ENCODE measurements around the gene RGSL1. TPM values are rescaled to one million over a fixed set of nuclear protein-coding genes. Genes with fewer than 3 reads are reported as not detected.

Gene RGSL1
- total RNA-seq, 1 donor from 2014 or later, result not detected

GRCh38 chr1:182601416-182601786, 151.5 kb downstream of the RGSL1 start:
- H3K27me3 ChIP-seq, result no peaks in the 10 kb centered on the region
- DNase-seq (ENCODE audit: extremely low spot score in 2 of 2), result no peak
- no peaks in the 10 kb centered on the region for H3K9me3 ChIP-seq
- H3K36me3 ChIP-seq, result no peaks in the 10 kb centered on the region
- no peak overlapping the region for H3K27ac ChIP-seq
- peaks cover 19% of the 10 kb centered on the region for H3K4me1 ChIP-seq
- intact Hi-C loops (cut with DNase I), result loop anchor here (2.0 kb wide), 1 partner anchor 181 kb away; no protein-coding TSS in a partner anchor
- H3K4me3 ChIP-seq, result peak overlapping the region in 1 of 2 donors; percentile 22
- TF ChIP-seq POLR2AphosphoS5 (IDR thresholded peaks at IDR 0.05; ENCODE audit: insufficient read depth in 1 of 2, low read depth in 1 of 2) (peak in 1 of 2 donors; percentile 32), POLR2A (IDR thresholded peaks at IDR 0.05) (no peak)
- TF ChIP-seq, protein P1, sequence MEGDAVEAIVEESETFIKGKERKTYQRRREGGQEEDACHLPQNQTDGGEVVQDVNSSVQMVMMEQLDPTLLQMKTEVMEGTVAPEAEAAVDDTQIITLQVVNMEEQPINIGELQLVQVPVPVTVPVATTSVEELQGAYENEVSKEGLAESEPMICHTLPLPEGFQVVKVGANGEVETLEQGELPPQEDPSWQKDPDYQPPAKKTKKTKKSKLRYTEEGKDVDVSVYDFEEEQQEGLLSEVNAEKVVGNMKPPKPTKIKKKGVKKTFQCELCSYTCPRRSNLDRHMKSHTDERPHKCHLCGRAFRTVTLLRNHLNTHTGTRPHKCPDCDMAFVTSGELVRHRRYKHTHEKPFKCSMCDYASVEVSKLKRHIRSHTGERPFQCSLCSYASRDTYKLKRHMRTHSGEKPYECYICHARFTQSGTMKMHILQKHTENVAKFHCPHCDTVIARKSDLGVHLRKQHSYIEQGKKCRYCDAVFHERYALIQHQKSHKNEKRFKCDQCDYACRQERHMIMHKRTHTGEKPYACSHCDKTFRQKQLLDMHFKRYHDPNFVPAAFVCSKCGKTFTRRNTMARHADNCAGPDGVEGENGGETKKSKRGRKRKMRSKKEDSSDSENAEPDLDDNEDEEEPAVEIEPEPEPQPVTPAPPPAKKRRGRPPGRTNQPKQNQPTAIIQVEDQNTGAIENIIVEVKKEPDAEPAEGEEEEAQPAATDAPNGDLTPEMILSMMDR (IDR thresholded peaks at IDR 0.05), result peak; percentile 74 to 96 (median 90)

- Histone ChIP-seq H3K27ac (no peak overlapping the region), H3K36me3 (no peaks in the 10 kb centered on the region), H3K4me1 (peaks cover 19% of the 10 kb centered on the region), H3K4me3 (peak overlapping the region in 1 of 2 donors; percentile 22), H3K27me3 (no peaks in the 10 kb centered on the region), H3K9me3 (no peaks in the 10 kb centered on the region)
- TF ChIP-seq POLR2AphosphoS5 (IDR thresholded peaks at IDR 0.05; ENCODE audit: insufficient read depth in 1 of 2, low read depth in 1 of 2), result no peak
- no peak for TF ChIP-seq POLR2A (IDR thresholded peaks at IDR 0.05)
- DNase-seq (ENCODE audit: extremely low spot score in 2 of 2), result no peak
- intact Hi-C loops (cut with DNase I), result loop anchor here (2.0 kb wide), 1 partner anchor 181 kb away; no protein-coding TSS in a partner anchor
Measured at GRCh38 chr1:182601913-182602312, 152.0 kb downstream of the RGSL1 start.

GRCh38 chr1:182602935-182603645, 153.1 kb downstream of the RGSL1 start:
- TF ChIP-seq POLR2AphosphoS5 (IDR thresholded peaks at IDR 0.05; ENCODE audit: insufficient read depth in 1 of 2, low read depth in 1 of 2) (no peak), POLR2A (IDR thresholded peaks at IDR 0.05) (no peak)
- TF ChIP-seq, protein P1 (IDR thresholded peaks at IDR 0.05), result no peak
- peak overlapping the region; percentile 44 to 56 for H3K4me3 ChIP-seq
- H3K27me3 ChIP-seq, result no peaks in the 10 kb centered on the region
- intact Hi-C loops (cut with DNase I), result no loop called here
- H3K9me3 ChIP-seq, result no peaks in the 10 kb centered on the region
- H3K4me1 ChIP-seq, result peaks cover 19% of the 10 kb centered on the region
- H3K27ac ChIP-seq, result peak overlapping the region; percentile 57
- no peak for DNase-seq (ENCODE audit: extremely low spot score in 2 of 2)
- H3K36me3 ChIP-seq, result no peaks in the 10 kb centered on the region

- TF ChIP-seq, protein P1 (IDR thresholded peaks at IDR 0.05), result no peak
- TF ChIP-seq POLR2A (IDR thresholded peaks at IDR 0.05) (no peak), POLR2AphosphoS5 (IDR thresholded peaks at IDR 0.05; ENCODE audit: insufficient read depth in 1 of 2, low read depth in 1 of 2) (no peak)
- Histone ChIP-seq H3K27me3 (no peaks in the 10 kb centered on the region), H3K9me3 (no peaks in the 10 kb centered on the region), H3K36me3 (no peaks in the 10 kb centered on the region), H3K4me3 (peak overlapping the region; percentile 44 to 56), H3K27ac (peak overlapping the region; percentile 57), H3K4me1 (peaks cover 19% of the 10 kb centered on the region)
- DNase-seq (ENCODE audit: extremely low spot score in 2 of 2), result no peak
- intact Hi-C loops (cut with DNase I), result no loop called here
Measured at GRCh38 chr1:182603646-182604174, 153.8 kb downstream of the RGSL1 start.

DNA sequence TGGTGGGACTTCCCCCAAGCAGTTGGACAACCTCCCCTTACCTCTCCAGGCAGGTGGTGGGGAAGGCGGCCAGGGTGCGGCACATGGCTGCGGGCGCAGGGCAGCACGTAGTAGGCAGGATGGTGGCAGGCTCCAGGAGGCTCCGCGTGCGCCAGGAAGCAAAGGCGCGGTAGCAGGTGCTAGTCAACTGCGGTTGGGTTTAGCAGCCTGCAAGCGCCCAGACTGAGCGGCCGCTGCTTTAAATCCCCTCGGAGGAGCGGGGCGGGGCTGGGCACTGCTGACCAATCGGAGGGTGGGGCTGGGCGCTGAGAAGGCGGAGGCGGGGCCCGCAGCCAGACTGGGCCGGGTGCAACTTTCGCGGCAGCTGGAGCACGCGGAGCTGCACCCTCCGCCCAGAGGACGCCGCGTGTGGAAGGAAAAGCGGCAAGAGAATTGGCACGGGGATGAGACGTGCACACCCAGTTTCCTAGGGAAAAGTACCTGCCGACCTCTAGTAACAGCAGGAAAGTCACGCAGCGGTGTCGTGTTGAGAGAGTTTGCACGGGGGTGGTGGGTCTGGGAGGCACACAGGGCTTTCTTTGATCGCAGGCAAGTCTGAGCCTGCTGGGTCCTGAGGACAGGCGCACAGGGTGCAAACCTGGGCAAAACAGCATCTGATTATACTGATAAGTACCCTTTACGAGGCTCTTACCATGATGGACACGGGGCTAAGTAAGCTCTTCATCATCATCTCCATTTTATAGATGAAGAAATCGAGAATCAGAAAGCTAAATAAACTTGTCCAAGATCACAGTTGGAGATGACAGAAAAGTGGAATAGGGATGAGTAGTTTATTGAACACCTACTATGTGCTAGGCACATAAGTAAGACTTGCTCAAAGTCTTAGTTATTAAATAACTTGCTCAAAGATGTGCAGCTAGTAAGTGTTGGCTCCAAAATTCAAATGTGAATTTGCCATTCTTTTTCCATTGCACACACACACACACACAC, 154.5 kb downstream of the RGSL1 start, which contains the start of gene RGS16:
RGS16 (minus strand) TSS at position 215 of the 990 bp plus-strand sequence; CDS start at position 85, 130 bp downstream.
- Histone ChIP-seq H3K4me1 (peaks cover 19% of the 10 kb centered on the region), H3K27me3 (no peaks in the 10 kb centered on the region), H3K36me3 (no peaks in the 10 kb centered on the region), H3K27ac (peak within 1 kb of the TSS; percentile 57), H3K4me3 (peak within 1 kb of the TSS; percentile 44 to 56), H3K9me3 (no peaks in the 10 kb centered on the region)
- intact Hi-C loops (cut with DNase I), result no loop called here
- no peak for DNase-seq (ENCODE audit: extremely low spot score in 2 of 2)
- TF ChIP-seq POLR2A (IDR thresholded peaks at IDR 0.05), result peak in 1 of 2 donors; percentile 78
- TF ChIP-seq, protein P1 (IDR thresholded peaks at IDR 0.05), result no peak
- TF ChIP-seq POLR2AphosphoS5 (IDR thresholded peaks at IDR 0.05; ENCODE audit: insufficient read depth in 1 of 2, low read depth in 1 of 2), result peak; percentile 62 to 93

Data from vagina (tissue), 2 donors.